Ovary (tissue), 9 donors: ENCODE measurements around the gene ZBTB1. TPM values are rescaled to one million over a fixed set of nuclear protein-coding genes. Genes with fewer than 3 reads are reported as not detected.

Source experiments
- DNase-seq, 5 donors: peaks; one replicate each; pipeline ENCODE4 v3.0.0-alpha.2; 2019 to 2020
- H3K27ac ChIP-seq, 2 donors: fragments of 200-600 bp; one replicate each; pipeline versions ENCODE4 v1.5.1 to v1.8.0; 2019 to 2022
- H3K27me3 ChIP-seq: fragments of 200-600 bp; one replicate; pipeline ENCODE4 v1.8.0; 2022
- H3K36me3 ChIP-seq: fragments of 200-600 bp; sonication (generic); one replicate; pipeline ENCODE4 v1.5.1; 2019
- H3K4me1 ChIP-seq: one replicate; pipeline ENCODE4 v1.8.1; 2013; ENCODE audit warnings: mild to moderate bottlenecking, moderate library complexity; ENCODE audit not compliant: insufficient read depth
- H3K4me3 ChIP-seq: fragments of 200-600 bp; sonication (generic); one replicate; pipeline ENCODE4 v1.5.1; 2017
- H3K9me3 ChIP-seq, 2 donors: fragments of 200-600 bp in 1 of 2; sonication (generic) in 1 of 2; one replicate each; pipeline versions ENCODE4 v1.5.1 to v1.8.1; 2013 to 2019; ENCODE audit warnings: mild to moderate bottlenecking in 1 of 2, moderate library complexity in 1 of 2
- CTCF ChIP-seq, 3 donors: fragments of 450-650 bp in 2 of 3; fragments of 200-600 bp in 1 of 3; IDR thresholded peaks; one replicate each; pipeline versions ENCODE4 v1.5.1 to v1.8.0; 2016 to 2022; ENCODE audit warnings: antibody characterized with exemption in 3 of 3, mild to moderate bottlenecking in 1 of 3
- EP300 ChIP-seq: sonication (generic); formaldehyde crosslinking; IDR thresholded peaks from one replicate; pipeline ENCODE4 v1.6.1; 2017; ENCODE audit warnings: antibody characterized with exemption
- POLR2A ChIP-seq: fragments of 450-650 bp; IDR thresholded peaks from one replicate; pipeline ENCODE4 v1.6.1; 2017; ENCODE audit warnings: antibody characterized with exemption, mild to moderate bottlenecking, moderate library complexity
- WGBS, 3 donors: extraction: QIAGEN DNeasy Blood & Tissue Kit in 1 of 3; methylation state at CpG; one replicate each; pipeline versions ENCODE4 v1.1.5 to v1.1.7; 2013 to 2017; 5-methylcytosine and 5-hydroxymethylcytosine counted together
- intact Hi-C, 4 donors: fragments of 100-400 bp; cut with DNase I; formaldehyde crosslinking; loops; one replicate each; pipeline versions ENCODE4 v1.11.0 to v1.15.1; 2022 to 2023
- polyA plus RNA-seq, 2 donors: library from polyadenylated mRNA; stranded (reverse); fragments of 200-250 nt in 1 of 2; fragments of 350-450 nt in 1 of 2; fragmentation: Illumina TruSeq in 1 of 2; extraction: RNeasy Lipid Tissue Mini Kit (QIAGEN cat#74804) in 1 of 2; gene quantifications; one replicate each; pipeline ENCODE4 v1.2.3, GENCODE V29; 2013 to 2014
- total RNA-seq, 7 donors: library from RNA; depleted of rRNA in 2 of 7; stranded (reverse); fragments of >200 nt in 2 of 7; fragmentation: NEBNext Ultra II Directional in 3 of 7; extraction: Animal tissue kit (Norgen Biotek cat#: 25700) in 3 of 7; gene quantifications; one replicate each; pipeline versions ENCODE4 v1.1.0 to v1.2.4, GENCODE V29; 2016 to 2023
- donor health status: DM: no; HTN: no; CAD: no; lungs with moderate emphysema.
- donor health status: DM: no; HTN: no; CAD: no.
- donor health status: Bipolar disorder and iron deficiency.
- donor health status: DM: yes; HTN: yes; CAD: no.
- donor health status: DM: no; HTN: no; CAD: no.
- donor health status: DM: yes; HTN: yes; CAD: no.

Gene ZBTB1
- total and polyA plus RNA-seq, 9 donors: 13.0 to 35.8 (median 33.7) TPM

GRCh38 chr14:64495252-64495651 lies 9.3 kb upstream of the ZBTB1 start:
- no peak overlapping the region for H3K4me3 ChIP-seq
- H3K27me3 ChIP-seq: no peaks in the 10 kb centered on the region
- intact Hi-C loops: no loop called here
- DNase-seq: no peak
- H3K4me1 ChIP-seq: peaks cover 4% of the 10 kb centered on the region
- no peak overlapping the region for H3K27ac ChIP-seq
- no peaks in the 10 kb centered on the region for H3K9me3 ChIP-seq
- no peaks in the 10 kb centered on the region for H3K36me3 ChIP-seq
- TF ChIP-seq CTCF (IDR thresholded peaks at IDR 0.05): no peak
- no peak for TF ChIP-seq EP300
- no peak for TF ChIP-seq POLR2A

DNA sequence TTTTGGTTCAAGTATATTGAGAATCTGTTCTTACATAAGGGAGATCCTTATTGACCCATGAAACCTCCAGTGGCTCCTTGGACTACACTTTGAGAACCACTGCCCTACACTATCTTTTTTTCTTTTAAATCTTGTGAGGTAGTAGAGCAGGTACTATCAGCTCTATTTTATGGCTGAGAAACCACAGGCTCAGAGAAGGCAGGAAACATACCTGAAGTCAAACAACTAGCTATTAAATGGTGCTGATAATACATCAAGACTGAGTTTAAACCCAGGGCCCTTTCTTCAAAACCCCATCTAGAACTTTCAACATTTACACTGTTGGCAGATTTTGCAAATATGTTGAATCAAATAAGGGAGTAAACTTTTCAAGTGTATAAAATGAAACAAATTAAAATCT lies 7.8 kb upstream of the ZBTB1 start:
- no peak for DNase-seq
- Histone ChIP-seq H3K27me3 (no peaks in the 10 kb centered on the region), H3K4me3 (no peak overlapping the region), H3K4me1 (peaks cover 6% of the 10 kb centered on the region), H3K9me3 (no peaks in the 10 kb centered on the region), H3K27ac (no peak overlapping the region), H3K36me3 (no peaks in the 10 kb centered on the region)
- intact Hi-C loops: no loop called here
- no peak for TF ChIP-seq EP300
- no peak for TF ChIP-seq POLR2A
- no peak for TF ChIP-seq CTCF (IDR thresholded peaks at IDR 0.05)

- no peaks in the 10 kb centered on the region for H3K9me3 ChIP-seq
- WGBS, 3 donors: 96 to 98% (median 97%) methylated on average over 1 of the region's 1 CpG
- DNase-seq: no peak
- H3K4me1 ChIP-seq: peaks cover 5% of the 10 kb centered on the region
- no peaks in the 10 kb centered on the region for H3K27me3 ChIP-seq
- TF ChIP-seq POLR2A (no peak), EP300 (no peak), CTCF (IDR thresholded peaks at IDR 0.05) (no peak)
- H3K4me3 ChIP-seq: no peak overlapping the region
- H3K36me3 ChIP-seq: no peaks in the 10 kb centered on the region
- intact Hi-C loops: loop anchor here in 1 of 4 donors (10.0 kb wide), 1 partner anchor 155 kb away; no protein-coding TSS in a partner anchor
- no peak overlapping the region for H3K27ac ChIP-seq
These were observed 4.5 kb upstream of the ZBTB1 start for GRCh38 chr14:64500088-64500487.

DNA sequence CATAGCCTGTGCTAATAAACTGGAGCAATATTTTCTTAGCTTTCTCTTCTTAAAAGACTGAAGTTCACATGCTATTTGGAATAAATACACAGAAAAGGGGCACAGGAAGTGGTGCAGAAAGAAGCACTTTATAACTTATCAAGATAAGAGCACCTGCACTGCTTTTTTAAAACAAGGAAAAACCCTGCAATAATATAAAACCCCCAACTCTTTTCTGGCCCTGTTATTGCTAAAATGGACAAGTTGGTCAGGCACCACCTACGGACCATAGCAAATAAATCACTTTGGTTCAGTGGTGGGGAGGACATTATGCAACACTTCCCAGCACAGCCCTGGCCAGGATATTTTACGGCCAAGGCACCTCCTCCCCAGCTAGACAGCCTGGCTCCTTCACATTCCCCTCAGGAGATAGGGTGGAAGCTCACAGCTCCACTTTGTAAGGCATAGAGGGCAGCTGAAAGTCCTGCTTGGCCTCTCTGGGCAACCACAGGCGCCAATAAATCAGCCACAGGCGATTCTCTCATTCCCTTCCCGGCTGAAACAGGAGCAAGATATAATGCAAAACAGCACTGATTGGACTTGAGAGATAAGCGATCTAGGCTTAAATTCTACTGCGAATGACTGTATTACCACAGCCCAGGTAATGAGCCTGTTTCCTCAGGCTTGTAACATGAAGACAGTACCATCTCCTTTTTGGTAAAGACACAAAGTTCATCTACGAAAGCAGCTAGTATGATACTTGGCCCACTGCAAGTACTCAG lies 3.0 kb upstream of the ZBTB1 start:
- H3K9me3 ChIP-seq: no peaks in the 10 kb centered on the region
- intact Hi-C loops: loop anchor here in 1 of 4 donors (10.0 kb wide), 1 partner anchor 157 kb away; no protein-coding TSS in a partner anchor
- TF ChIP-seq POLR2A (peak; percentile 52), EP300 (no peak), CTCF (IDR thresholded peaks at IDR 0.05) (no peak)
- H3K4me3 ChIP-seq: peak overlapping the region; percentile 89
- H3K4me1 ChIP-seq: peaks cover 7% of the 10 kb centered on the region
- DNase-seq: peak; percentile 32 to 78 (median 44)
- H3K27ac ChIP-seq: peak overlapping the region in 1 of 2 donors; percentile 99
- 33 to 52% (median 36%) methylated on average over 8 of the region's 8 CpGs for WGBS, 3 donors
- H3K36me3 ChIP-seq: no peaks in the 10 kb centered on the region
- H3K27me3 ChIP-seq: no peaks in the 10 kb centered on the region
